ENCODE data around the gene UTS2B. TPM values are rescaled to one million over a fixed set of nuclear protein-coding genes. Genes with fewer than 3 reads are reported as not detected.

The UTS2B gene
- total RNA-seq, 6 experiments from 2014 or later, result 0.38 TPM; not detected in 5

DNA sequence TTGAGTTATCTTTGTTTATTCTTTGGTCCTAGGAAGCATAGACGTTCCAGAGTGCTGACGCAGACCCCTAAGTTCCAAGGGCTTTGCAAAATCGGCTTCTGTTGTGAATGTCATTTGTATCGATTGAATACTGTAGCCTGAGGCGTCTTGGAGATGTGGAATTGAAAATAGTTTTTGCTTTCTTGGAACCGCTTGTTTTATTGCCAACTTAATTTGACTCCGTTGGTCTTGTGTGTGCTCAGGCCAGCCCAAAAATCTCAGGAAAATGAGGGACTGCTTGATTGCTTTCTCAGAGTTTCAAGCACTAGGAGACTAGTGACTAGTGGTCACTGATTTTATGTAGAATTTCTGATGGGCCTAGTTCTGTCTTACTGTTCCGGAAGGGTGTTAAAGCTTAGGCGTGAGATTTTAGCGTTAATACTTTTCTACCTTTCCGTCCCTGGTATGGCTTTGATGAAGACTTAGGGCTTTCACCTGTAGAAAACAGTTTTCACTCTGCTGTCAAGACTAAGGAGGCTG is 263 bp upstream of the UTS2B start:
- DNase-seq (no peak), ATAC-seq (peak in 1 of 4 donors; percentile 7)
- Histone ChIP-seq H3K36me3 (no peaks in the 10 kb centered on the region), H3K27me3 (no peaks in the 10 kb centered on the region), H3K27ac (peak overlapping the region; percentile 93 to 94 (median 94)), H3K4me1 (peaks cover 0 to 33% (median 14%) of the 10 kb centered on the region in 4 donors), H3K9me3 (no peaks in the 10 kb centered on the region), H3K4me3 (peak overlapping the region; percentile 71 to 93 (median 89))
- intact Hi-C loops (cut with DNase I), result no loop called here
- 16% methylated on average over 11 of the region's 11 CpGs for WGBS (ENCODE audit: insufficient coverage, low coverage, low lambda C conversion rate, missing lambda C conversion rate)
- TF ChIP-seq POLR2A (IDR thresholded peaks at IDR 0.05), result no peak
- TF ChIP-seq, protein P1, sequence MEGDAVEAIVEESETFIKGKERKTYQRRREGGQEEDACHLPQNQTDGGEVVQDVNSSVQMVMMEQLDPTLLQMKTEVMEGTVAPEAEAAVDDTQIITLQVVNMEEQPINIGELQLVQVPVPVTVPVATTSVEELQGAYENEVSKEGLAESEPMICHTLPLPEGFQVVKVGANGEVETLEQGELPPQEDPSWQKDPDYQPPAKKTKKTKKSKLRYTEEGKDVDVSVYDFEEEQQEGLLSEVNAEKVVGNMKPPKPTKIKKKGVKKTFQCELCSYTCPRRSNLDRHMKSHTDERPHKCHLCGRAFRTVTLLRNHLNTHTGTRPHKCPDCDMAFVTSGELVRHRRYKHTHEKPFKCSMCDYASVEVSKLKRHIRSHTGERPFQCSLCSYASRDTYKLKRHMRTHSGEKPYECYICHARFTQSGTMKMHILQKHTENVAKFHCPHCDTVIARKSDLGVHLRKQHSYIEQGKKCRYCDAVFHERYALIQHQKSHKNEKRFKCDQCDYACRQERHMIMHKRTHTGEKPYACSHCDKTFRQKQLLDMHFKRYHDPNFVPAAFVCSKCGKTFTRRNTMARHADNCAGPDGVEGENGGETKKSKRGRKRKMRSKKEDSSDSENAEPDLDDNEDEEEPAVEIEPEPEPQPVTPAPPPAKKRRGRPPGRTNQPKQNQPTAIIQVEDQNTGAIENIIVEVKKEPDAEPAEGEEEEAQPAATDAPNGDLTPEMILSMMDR (IDR thresholded peaks at IDR 0.05), result no peak

DNA sequence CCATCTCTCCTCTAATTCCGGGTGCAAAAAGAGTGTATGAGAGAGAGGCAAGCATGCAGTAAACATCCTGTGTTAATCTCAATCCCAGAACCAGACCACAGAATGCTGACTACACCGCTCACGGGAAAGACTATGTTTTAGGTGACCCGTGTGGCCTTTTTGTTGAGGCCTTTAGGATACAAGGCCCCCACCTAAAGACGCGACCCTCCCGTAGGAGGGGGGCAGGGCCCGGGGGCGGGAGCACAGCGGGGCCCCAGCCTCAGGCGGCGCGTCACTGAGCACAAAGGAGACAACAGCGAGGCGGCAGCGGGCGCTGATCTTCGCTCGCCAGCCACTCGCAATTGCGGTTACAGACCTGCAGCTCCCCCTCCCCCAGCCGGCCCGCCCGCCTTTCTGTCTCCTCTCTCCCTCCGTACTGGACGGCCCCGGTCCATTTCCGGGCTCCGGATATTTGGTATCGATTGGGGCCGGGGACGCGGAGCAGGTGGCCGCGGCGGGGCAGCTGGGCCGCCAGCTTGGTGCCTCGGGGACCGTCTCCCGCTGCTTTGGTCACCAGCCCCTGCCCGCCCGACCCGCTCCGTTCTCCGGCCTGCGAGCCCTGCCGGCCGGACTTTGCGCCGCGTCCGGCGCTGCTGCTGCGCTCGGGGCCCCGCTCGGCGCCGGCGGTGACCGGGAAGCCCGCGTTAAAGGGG is 1.2 kb downstream of the UTS2B start, which contains the start of gene CCDC50:
Gene CCDC50 (plus strand): TSS at position 433 of the 692 bp plus-strand sequence. CDS start 281 bp downstream, outside the sequence.
- intact Hi-C loops (cut with DNase I), result no loop called here
- Histone ChIP-seq H3K27ac (peak within 1 kb of the TSS; percentile 93 to 94 (median 94)), H3K36me3 (no peaks in the 10 kb centered on the region)

DNA sequence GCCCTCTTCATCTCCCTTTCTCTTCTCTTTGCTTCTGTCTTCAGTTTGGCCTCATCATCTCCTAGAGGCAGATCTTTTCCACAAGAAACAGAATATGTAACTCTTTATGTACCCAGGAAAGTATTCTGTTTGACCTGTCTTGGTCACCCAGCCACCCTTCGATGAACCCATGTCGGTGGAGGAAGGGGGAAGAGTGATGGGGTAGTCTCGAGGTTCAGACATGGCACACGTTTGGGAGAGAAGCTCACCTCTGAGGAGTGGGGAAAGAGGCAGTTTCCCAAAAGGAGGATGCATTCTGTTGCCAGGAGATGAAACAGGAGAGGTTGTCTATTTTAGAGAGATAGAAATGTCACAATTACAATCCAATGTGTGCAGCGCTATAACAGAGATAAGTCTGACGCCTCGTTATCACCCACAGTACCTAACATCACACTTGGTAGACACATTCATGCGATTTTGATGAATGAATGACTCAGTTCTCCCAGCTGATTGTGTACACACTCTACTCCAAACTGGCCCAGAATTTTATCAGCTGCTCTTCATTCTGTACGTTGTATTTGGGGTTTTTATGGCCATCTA is 1.9 kb downstream of the UTS2B start:
- DNase-seq (no peak), ATAC-seq (peak in 1 of 4 donors; percentile 26)
- H3K27me3 ChIP-seq, result no peaks in the 10 kb centered on the region
- peaks cover 0 to 24% (median 10%) of the 10 kb centered on the region in 4 donors for H3K4me1 ChIP-seq
- peak overlapping the region; percentile 71 to 93 (median 89) for H3K4me3 ChIP-seq
- 47% methylated on average over 9 of the region's 9 CpGs for WGBS (ENCODE audit: insufficient coverage, low coverage, low lambda C conversion rate, missing lambda C conversion rate)
- no peaks in the 10 kb centered on the region for H3K9me3 ChIP-seq
- H3K27ac ChIP-seq, result peak overlapping the region; percentile 93 to 94 (median 94)
- no peaks in the 10 kb centered on the region for H3K36me3 ChIP-seq
- TF ChIP-seq, protein P1 (IDR thresholded peaks at IDR 0.05), result no peak
- no peak for TF ChIP-seq POLR2A (IDR thresholded peaks at IDR 0.05)
- intact Hi-C loops (cut with DNase I), result no loop called here

More for the DNA sequence above, 1.2 kb downstream of the UTS2B start, which contains the start of gene CCDC50:
- WGBS (ENCODE audit: insufficient coverage, low coverage, low lambda C conversion rate, missing lambda C conversion rate), result 0% methylated on average over 6 of the region's 63 CpGs
- peak; percentile 97 for TF ChIP-seq POLR2A (IDR thresholded peaks at IDR 0.05)
- TF ChIP-seq, protein P1 (IDR thresholded peaks at IDR 0.05), result peak in 1 of 4 donors; percentile 11
- Histone ChIP-seq H3K4me1 (peaks cover 0 to 27% (median 10%) of the 10 kb centered on the region in 4 donors), H3K27me3 (no peaks in the 10 kb centered on the region), H3K4me3 (peak within 1 kb of the TSS; percentile 71 to 93 (median 89)), H3K9me3 (no peaks in the 10 kb centered on the region)
- ATAC-seq, result peak; percentile 85 to 95 (median 91)
- DNase-seq, result peak; percentile 92 to 94 (median 93)

DNA sequence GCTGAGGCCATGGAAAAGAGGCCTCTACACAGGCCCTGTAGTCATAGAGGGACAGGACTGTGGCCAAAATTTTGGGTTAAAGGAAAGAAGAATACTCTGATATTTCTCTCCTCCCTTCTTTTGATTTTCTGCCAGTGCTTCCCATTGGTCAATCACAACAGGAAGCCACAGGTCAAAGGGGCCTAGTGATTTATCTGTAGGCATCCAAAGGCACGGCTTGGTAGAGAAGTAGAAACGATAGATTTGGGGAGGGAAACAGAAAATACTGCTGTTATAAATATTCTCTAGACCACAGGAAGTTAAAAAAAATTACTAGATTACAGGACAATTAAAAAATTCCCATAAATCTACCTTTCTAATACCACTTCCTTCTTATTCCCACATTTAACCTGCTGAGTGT is 2.8 kb downstream of the UTS2B start:
- DNase-seq, result no peak
- H3K9me3 ChIP-seq, result no peaks in the 10 kb centered on the region
- H3K27ac ChIP-seq, result no peak overlapping the region
- H3K4me3 ChIP-seq, result no peak overlapping the region
- H3K36me3 ChIP-seq, result no peaks in the 10 kb centered on the region
- ATAC-seq, result no peak
- no peak for TF ChIP-seq POLR2A (IDR thresholded peaks at IDR 0.05)
- TF ChIP-seq, protein P1 (IDR thresholded peaks at IDR 0.05), result no peak
- 23% methylated on average over 2 of the region's 2 CpGs for WGBS (ENCODE audit: insufficient coverage, low coverage, low lambda C conversion rate, missing lambda C conversion rate)
- intact Hi-C loops (cut with DNase I), result no loop called here
- no peaks in the 10 kb centered on the region for H3K27me3 ChIP-seq
- H3K4me1 ChIP-seq, result peaks cover 0 to 15% (median 5%) of the 10 kb centered on the region in 4 donors
